ENCODE data around the gene HOXD8.

The HOXD8 gene

GRCh38 chr2:176099159-176099727 lies 30.3 kb upstream of the HOXD8 start:
- Histone ChIP-seq H3K4me1 (ENCODE audit: control insufficient read depth, insufficient read depth, low read length) (peaks cover 32% of the 10 kb centered on the region), H3K4me3 (ENCODE audit: low read depth, low read length) (no peak overlapping the region), H3K9ac (ENCODE audit: low read depth, low read length) (no peak overlapping the region), H3K9me3 (ENCODE audit: control insufficient read depth, insufficient read depth, low read length) (no peaks in the 10 kb centered on the region; the same call in 1 of the 2 replicates), H3K27ac (ENCODE audit: low read depth, low read length) (no peak overlapping the region), H3K36me3 (ENCODE audit: control insufficient read depth, insufficient read depth, low read length) (no peaks in the 10 kb centered on the region), H3K27me3 (ENCODE audit: control insufficient read depth, insufficient read depth, low read length) (peaks cover 100% of the 10 kb centered on the region)

- Histone ChIP-seq H3K9me3 (ENCODE audit: control insufficient read depth, insufficient read depth, low read length) (no peaks in the 10 kb centered on the region; the same call in 1 of the 2 replicates), H3K4me1 (ENCODE audit: control insufficient read depth, insufficient read depth, low read length) (peaks cover 34% of the 10 kb centered on the region), H3K9ac (ENCODE audit: low read depth, low read length) (no peak within 1 kb of the TSS), H3K27me3 (ENCODE audit: control insufficient read depth, insufficient read depth, low read length) (peaks cover 100% of the 10 kb centered on the region), H3K36me3 (ENCODE audit: control insufficient read depth, insufficient read depth, low read length) (no peaks in the 10 kb centered on the region), H3K4me3 (ENCODE audit: low read depth, low read length) (peak within 1 kb of the TSS; percentile 39; the same call in 1 of the 2 replicates), H3K27ac (ENCODE audit: low read depth, low read length) (no peak within 1 kb of the TSS)
Measured at GRCh38 chr2:176099728-176100546, 29.6 kb upstream of the HOXD8 start, which contains the start of gene HOXD12. HOXD12 (plus strand) TSS chr2:176099795; CDS start chr2:176099802, 7 bp downstream.

- no peak overlapping the region for H3K4me3 ChIP-seq (ENCODE audit: low read depth, low read length)
- H3K4me1 ChIP-seq (ENCODE audit: control insufficient read depth, insufficient read depth, low read length) = peaks cover 34% of the 10 kb centered on the region
- no peak overlapping the region for H3K9ac ChIP-seq (ENCODE audit: low read depth, low read length)
- H3K27ac ChIP-seq (ENCODE audit: low read depth, low read length) = no peak overlapping the region
- H3K36me3 ChIP-seq (ENCODE audit: control insufficient read depth, insufficient read depth, low read length) = no peaks in the 10 kb centered on the region
- no peaks in the 10 kb centered on the region; the same call in 1 of the 2 replicates for H3K9me3 ChIP-seq (ENCODE audit: control insufficient read depth, insufficient read depth, low read length)
- H3K27me3 ChIP-seq (ENCODE audit: control insufficient read depth, insufficient read depth, low read length) = peaks cover 100% of the 10 kb centered on the region
Measured at GRCh38 chr2:176100547-176101140, 28.9 kb upstream of the HOXD8 start.

GRCh38 chr2:176101216-176101830 lies 28.2 kb upstream of the HOXD8 start:
- H3K36me3 ChIP-seq (ENCODE audit: control insufficient read depth, insufficient read depth, low read length) = no peaks in the 10 kb centered on the region
- no peak overlapping the region for H3K9ac ChIP-seq (ENCODE audit: low read depth, low read length)
- no peak overlapping the region for H3K27ac ChIP-seq (ENCODE audit: low read depth, low read length)
- no peaks in the 10 kb centered on the region; the same call in 1 of the 2 replicates for H3K9me3 ChIP-seq (ENCODE audit: control insufficient read depth, insufficient read depth, low read length)
- peaks cover 30% of the 10 kb centered on the region for H3K4me1 ChIP-seq (ENCODE audit: control insufficient read depth, insufficient read depth, low read length)
- no peak overlapping the region for H3K4me3 ChIP-seq (ENCODE audit: low read depth, low read length)
- peaks cover 100% of the 10 kb centered on the region for H3K27me3 ChIP-seq (ENCODE audit: control insufficient read depth, insufficient read depth, low read length)

GRCh38 chr2:176101842-176102241 lies 27.7 kb upstream of the HOXD8 start:
- Histone ChIP-seq H3K4me3 (ENCODE audit: low read depth, low read length) (no peak overlapping the region), H3K27ac (ENCODE audit: low read depth, low read length) (no peak overlapping the region), H3K27me3 (ENCODE audit: control insufficient read depth, insufficient read depth, low read length) (peaks cover 100% of the 10 kb centered on the region), H3K4me1 (ENCODE audit: control insufficient read depth, insufficient read depth, low read length) (peaks cover 24% of the 10 kb centered on the region), H3K9ac (ENCODE audit: low read depth, low read length) (no peak overlapping the region), H3K36me3 (ENCODE audit: control insufficient read depth, insufficient read depth, low read length) (no peaks in the 10 kb centered on the region), H3K9me3 (ENCODE audit: control insufficient read depth, insufficient read depth, low read length) (no peaks in the 10 kb centered on the region; the same call in 1 of the 2 replicates)

- H3K4me3 ChIP-seq (ENCODE audit: low read depth, low read length) = no peak overlapping the region
- H3K9ac ChIP-seq (ENCODE audit: low read depth, low read length) = no peak overlapping the region
- no peaks in the 10 kb centered on the region for H3K36me3 ChIP-seq (ENCODE audit: control insufficient read depth, insufficient read depth, low read length)
- no peaks in the 10 kb centered on the region; the same call in 1 of the 2 replicates for H3K9me3 ChIP-seq (ENCODE audit: control insufficient read depth, insufficient read depth, low read length)
- peaks cover 100% of the 10 kb centered on the region for H3K27me3 ChIP-seq (ENCODE audit: control insufficient read depth, insufficient read depth, low read length)
- peaks cover 23% of the 10 kb centered on the region; the same call in 1 of the 2 replicates for H3K4me1 ChIP-seq (ENCODE audit: control insufficient read depth, insufficient read depth, low read length)
- no peak overlapping the region for H3K27ac ChIP-seq (ENCODE audit: low read depth, low read length)
Measured at GRCh38 chr2:176102309-176102866, 27.1 kb upstream of the HOXD8 start.

- Histone ChIP-seq H3K4me3 (ENCODE audit: low read depth, low read length) (no peak overlapping the region), H3K9me3 (ENCODE audit: control insufficient read depth, insufficient read depth, low read length) (no peaks in the 10 kb centered on the region; the same call in 1 of the 2 replicates), H3K27ac (ENCODE audit: low read depth, low read length) (no peak overlapping the region), H3K36me3 (ENCODE audit: control insufficient read depth, insufficient read depth, low read length) (no peaks in the 10 kb centered on the region), H3K9ac (ENCODE audit: low read depth, low read length) (no peak overlapping the region), H3K4me1 (ENCODE audit: control insufficient read depth, insufficient read depth, low read length) (peaks cover 18% of the 10 kb centered on the region; the same call in 1 of the 2 replicates), H3K27me3 (ENCODE audit: control insufficient read depth, insufficient read depth, low read length) (peaks cover 99% of the 10 kb centered on the region)
Measured at GRCh38 chr2:176103194-176103593, 26.3 kb upstream of the HOXD8 start.

- no peaks in the 10 kb centered on the region for H3K36me3 ChIP-seq (ENCODE audit: control insufficient read depth, insufficient read depth, low read length)
- H3K27ac ChIP-seq (ENCODE audit: low read depth, low read length) = no peak overlapping the region
- no peak overlapping the region for H3K4me3 ChIP-seq (ENCODE audit: low read depth, low read length)
- H3K4me1 ChIP-seq (ENCODE audit: control insufficient read depth, insufficient read depth, low read length) = peaks cover 14% of the 10 kb centered on the region; the same call in 1 of the 2 replicates
- H3K27me3 ChIP-seq (ENCODE audit: control insufficient read depth, insufficient read depth, low read length) = peaks cover 99% of the 10 kb centered on the region
- no peak overlapping the region for H3K9ac ChIP-seq (ENCODE audit: low read depth, low read length)
- no peaks in the 10 kb centered on the region; the same call in 1 of the 2 replicates for H3K9me3 ChIP-seq (ENCODE audit: control insufficient read depth, insufficient read depth, low read length)
Measured at GRCh38 chr2:176103742-176104315, 25.7 kb upstream of the HOXD8 start.

- Histone ChIP-seq H3K9ac (ENCODE audit: low read depth, low read length) (no peak overlapping the region), H3K36me3 (ENCODE audit: control insufficient read depth, insufficient read depth, low read length) (no peaks in the 10 kb centered on the region), H3K9me3 (ENCODE audit: control insufficient read depth, insufficient read depth, low read length) (no peaks in the 10 kb centered on the region; the same call in 1 of the 2 replicates), H3K4me1 (ENCODE audit: control insufficient read depth, insufficient read depth, low read length) (peaks cover 12% of the 10 kb centered on the region; the same call in 1 of the 2 replicates), H3K27ac (ENCODE audit: low read depth, low read length) (no peak overlapping the region), H3K27me3 (ENCODE audit: control insufficient read depth, insufficient read depth, low read length) (peaks cover 99% of the 10 kb centered on the region), H3K4me3 (ENCODE audit: low read depth, low read length) (no peak overlapping the region)
Measured at GRCh38 chr2:176104316-176105077, 25.0 kb upstream of the HOXD8 start.
